ENCODE data around the gene PIGM. TPM values are rescaled to one million over a fixed set of nuclear protein-coding genes. Genes with fewer than 3 reads are reported as not detected.

PIGM gene
- total and polyA plus RNA-seq, 4 experiments from 2014 or later: 2.9 to 12.3 (median 7.6) TPM

DNA sequence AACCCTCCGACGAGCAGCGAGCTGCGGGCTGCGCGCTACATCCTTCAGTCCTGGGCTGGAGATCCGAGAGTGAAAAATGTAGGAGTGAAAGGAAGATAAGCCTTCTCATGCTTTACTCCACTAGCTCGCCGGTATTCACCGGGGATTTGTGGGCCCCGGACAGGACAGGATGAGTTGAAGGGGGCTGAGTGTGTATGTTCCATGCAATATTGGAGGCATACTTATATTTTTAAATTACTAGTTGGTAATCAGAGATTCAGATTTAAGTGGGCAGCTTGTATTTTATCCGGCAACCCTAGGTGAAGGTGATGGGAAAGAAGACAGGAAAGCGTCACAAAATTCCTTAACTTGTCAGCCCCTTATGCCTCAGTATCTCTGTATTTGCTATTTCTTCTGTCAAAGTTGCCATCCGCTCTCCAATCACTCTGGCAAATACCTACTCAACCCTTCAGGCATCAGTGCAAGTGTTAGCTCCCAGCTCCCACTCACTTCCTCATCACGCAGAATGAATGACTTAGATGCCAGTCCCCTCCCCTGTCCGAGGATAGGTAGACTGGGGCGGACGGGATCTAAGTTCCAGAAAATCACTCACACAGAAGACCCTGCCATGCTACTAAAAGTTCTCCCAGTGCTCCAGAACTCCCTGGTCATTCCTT, 503 bp upstream of the PIGM start:
- Histone ChIP-seq H3K4me3 (ENCODE audit: low read length in 2 of 2) (peak overlapping the region; percentile 71 to 79), H3K27ac (ENCODE audit: low read depth, low read length) (peak overlapping the region; percentile 57), H3K27me3 (ENCODE audit: insufficient read depth, low read length) (no peaks in the 10 kb centered on the region), H3K36me3 (ENCODE audit: insufficient read depth, low read length) (no peaks in the 10 kb centered on the region), H3K9me3 (ENCODE audit: control insufficient read depth in 1 of 2, low read length in 2 of 2) (no peaks in the 10 kb centered on the region), H3K4me1 (ENCODE audit: insufficient read depth, low read length) (peaks cover 32% of the 10 kb centered on the region)
- POLR2A ChIA-PET (ENCODE audit: partially characterized antibody): interaction anchor here (1.4 to 3.2 kb wide), 7 partner anchors 9 to 252 kb away, joined by 3 to 36 read pairs (median 5); partner anchors contain the start of genes DUSP23, IGSF8 and TAGLN2
- Mint-ChIP-seq H3K36me3 (peaks cover 0 to 10% of the 10 kb centered on the region in 2 donors), H3K27ac (peak overlapping the region; percentile 89 to 98 (median 97)), H3K4me3 (peak overlapping the region; percentile 94 to 99 (median 98)), H3K27me3 (no peaks in the 10 kb centered on the region), H3K9me3 (no peaks in the 10 kb centered on the region), H3K4me1 (peaks cover 24 to 39% (median 30%) of the 10 kb centered on the region in 4 donors)
- intact Hi-C loops (cut with micrococcal nuclease): loop anchor here (5.0 kb wide), 1 partner anchor 65 kb away; the partner anchor contains the start of gene IGSF8
- CTCF ChIA-PET (ENCODE audit: partially characterized antibody): interaction anchor here (0.9 to 5.3 kb wide), 6 partner anchors 14 to 252 kb away, joined by 3 to 38 read pairs (median 12); partner anchors contain the start of gene DUSP23
- peak in 1 of 5 donors; percentile 11 for DNase-seq

GRCh38 chr1:160030657-160031364, 979 bp downstream of the PIGM start:
- H3K4me1 ChIP-seq (ENCODE audit: insufficient read depth, low read length): peaks cover 32% of the 10 kb centered on the region
- Mint-ChIP-seq H3K27me3 (no peaks in the 10 kb centered on the region), H3K9me3 (no peaks in the 10 kb centered on the region), H3K4me3 (peak overlapping the region; percentile 94 to 99 (median 98)), H3K27ac (peak overlapping the region; percentile 89 to 98 (median 97)), H3K4me1 (peaks cover 27 to 44% (median 33%) of the 10 kb centered on the region in 4 donors), H3K36me3 (peaks cover 2 to 12% of the 10 kb centered on the region in 2 donors)
- DNase-seq: peak in 2 of 5 donors; percentile 8 to 47
- intact Hi-C loops (cut with micrococcal nuclease): loop anchor here (1.0 to 5.0 kb wide), 3 partner anchors 24 to 108 kb away; partner anchors contain the start of gene IGSF8
- no peaks in the 10 kb centered on the region for H3K36me3 ChIP-seq (ENCODE audit: insufficient read depth, low read length)
- no peaks in the 10 kb centered on the region for H3K9me3 ChIP-seq (ENCODE audit: control insufficient read depth in 1 of 2, low read length in 2 of 2)
- peak overlapping the region; percentile 57 for H3K27ac ChIP-seq (ENCODE audit: low read depth, low read length)
- ChIA-PET CTCF (ENCODE audit: partially characterized antibody) (interaction anchor here (0.6 to 5.3 kb wide), 12 partner anchors 15 to 820 kb away, joined by 3 to 38 read pairs (median 4); partner anchors contain the start of gene DUSP23), POLR2A (ENCODE audit: partially characterized antibody) (interaction anchor here (1.4 to 3.2 kb wide), 7 partner anchors 11 to 250 kb away, joined by 3 to 36 read pairs (median 5); partner anchors contain the start of genes DUSP23, IGSF8 and TAGLN2)
- no peaks in the 10 kb centered on the region for H3K27me3 ChIP-seq (ENCODE audit: insufficient read depth, low read length)
- H3K4me3 ChIP-seq (ENCODE audit: low read length in 2 of 2): peak overlapping the region; percentile 71 to 79

DNA sequence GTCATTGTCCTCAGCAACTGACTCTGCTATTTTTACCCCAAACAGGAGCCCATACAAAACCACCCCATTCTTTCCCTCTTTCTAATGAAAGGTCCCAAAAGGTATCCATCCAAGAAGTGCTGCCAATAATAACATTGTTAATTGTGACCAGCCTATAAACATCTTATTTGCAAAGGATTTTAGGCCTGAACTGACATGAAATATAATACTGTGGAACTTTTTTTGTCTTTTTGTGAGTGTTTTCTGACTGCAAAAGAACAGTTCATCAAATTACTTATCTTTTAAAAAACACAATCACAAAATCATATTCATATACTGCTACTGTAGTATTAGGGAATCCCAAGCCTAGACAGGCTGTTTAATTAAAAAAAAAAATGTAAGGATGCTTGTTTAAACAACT, 3.4 kb downstream of the PIGM start:
- Histone ChIP-seq H3K4me1 (ENCODE audit: insufficient read depth, low read length) (peaks cover 32% of the 10 kb centered on the region), H3K27me3 (ENCODE audit: insufficient read depth, low read length) (no peaks in the 10 kb centered on the region), H3K27ac (ENCODE audit: low read depth, low read length) (no peak overlapping the region), H3K9me3 (ENCODE audit: control insufficient read depth in 1 of 2, low read length in 2 of 2) (no peaks in the 10 kb centered on the region), H3K36me3 (ENCODE audit: insufficient read depth, low read length) (no peaks in the 10 kb centered on the region), H3K4me3 (ENCODE audit: low read length in 2 of 2) (no peak overlapping the region)
- intact Hi-C loops (cut with micrococcal nuclease): no loop called here
- ChIA-PET POLR2A (ENCODE audit: partially characterized antibody) (no interaction called here), CTCF (ENCODE audit: partially characterized antibody) (no interaction called here)
- Mint-ChIP-seq H3K36me3 (peaks cover 7 to 14% of the 10 kb centered on the region in 2 donors), H3K4me1 (peaks cover 27 to 46% (median 33%) of the 10 kb centered on the region in 4 donors), H3K27ac (peak overlapping the region in 1 of 7 donors; percentile 63), H3K27me3 (no peaks in the 10 kb centered on the region), H3K9me3 (no peaks in the 10 kb centered on the region), H3K4me3 (no peak overlapping the region)
- no peak for DNase-seq

- no peak overlapping the region for H3K27ac ChIP-seq (ENCODE audit: low read depth, low read length)
- Mint-ChIP-seq H3K4me1 (peaks cover 9 to 22% (median 11%) of the 10 kb centered on the region in 4 donors), H3K9me3 (no peaks in the 10 kb centered on the region), H3K4me3 (no peak overlapping the region), H3K27me3 (no peaks in the 10 kb centered on the region), H3K36me3 (peaks cover 6 to 7% of the 10 kb centered on the region in 2 donors), H3K27ac (peak overlapping the region in 1 of 7 donors; percentile 20)
- POLR2A ChIA-PET (ENCODE audit: partially characterized antibody): no interaction called here
- no peaks in the 10 kb centered on the region for H3K36me3 ChIP-seq (ENCODE audit: insufficient read depth, low read length)
- intact Hi-C loops (cut with micrococcal nuclease): no loop called here
- no peaks in the 10 kb centered on the region for H3K27me3 ChIP-seq (ENCODE audit: insufficient read depth, low read length)
- CTCF ChIA-PET (ENCODE audit: partially characterized antibody): interaction anchor here (1.2 to 1.5 kb wide), 2 partner anchors 20 to 21 kb away, joined by 3 to 5 read pairs; no protein-coding TSS in a partner anchor
- H3K9me3 ChIP-seq (ENCODE audit: control insufficient read depth in 1 of 2, low read length in 2 of 2): no peaks in the 10 kb centered on the region
- no peak overlapping the region for H3K4me3 ChIP-seq (ENCODE audit: low read length in 2 of 2)
- no peak for DNase-seq
- peaks cover 14% of the 10 kb centered on the region for H3K4me1 ChIP-seq (ENCODE audit: insufficient read depth, low read length)
These were observed 6.5 kb downstream of the PIGM start for GRCh38 chr1:160025314-160025713.

GRCh38 chr1:160024195-160024905, 7.4 kb downstream of the PIGM start:
- Histone ChIP-seq H3K9me3 (ENCODE audit: control insufficient read depth in 1 of 2, low read length in 2 of 2) (no peaks in the 10 kb centered on the region), H3K4me3 (ENCODE audit: low read length in 2 of 2) (no peak overlapping the region), H3K4me1 (ENCODE audit: insufficient read depth, low read length) (peaks cover 8% of the 10 kb centered on the region), H3K27me3 (ENCODE audit: insufficient read depth, low read length) (no peaks in the 10 kb centered on the region), H3K36me3 (ENCODE audit: insufficient read depth, low read length) (no peaks in the 10 kb centered on the region), H3K27ac (ENCODE audit: low read depth, low read length) (no peak overlapping the region)
- no peak for DNase-seq
- CTCF ChIA-PET (ENCODE audit: partially characterized antibody): interaction anchor here (1.2 to 1.5 kb wide), 3 partner anchors 17 to 22 kb away, joined by 3 to 7 read pairs (median 5); no protein-coding TSS in a partner anchor
- H3K27me3 Mint-ChIP-seq: no peaks in the 10 kb centered on the region
- intact Hi-C loops (cut with micrococcal nuclease): no loop called here
- H3K27ac Mint-ChIP-seq: peak overlapping the region in 2 of 7 donors; percentile 42 to 59
- no peaks in the 10 kb centered on the region for H3K9me3 Mint-ChIP-seq
- POLR2A ChIA-PET (ENCODE audit: partially characterized antibody): no interaction called here
- peaks cover 6 to 7% of the 10 kb centered on the region in 2 donors for H3K36me3 Mint-ChIP-seq
- H3K4me3 Mint-ChIP-seq: no peak overlapping the region
- H3K4me1 Mint-ChIP-seq: peaks cover 4 to 15% (median 9%) of the 10 kb centered on the region in 4 donors

GRCh38 chr1:160022330-160023310, 9.2 kb downstream of the PIGM start:
- no peak overlapping the region for H3K27ac Mint-ChIP-seq
- Histone ChIP-seq H3K4me1 (ENCODE audit: insufficient read depth, low read length) (no peaks in the 10 kb centered on the region), H3K27ac (ENCODE audit: low read depth, low read length) (no peak overlapping the region), H3K9me3 (ENCODE audit: control insufficient read depth in 1 of 2, low read length in 2 of 2) (no peaks in the 10 kb centered on the region), H3K27me3 (ENCODE audit: insufficient read depth, low read length) (no peaks in the 10 kb centered on the region), H3K36me3 (ENCODE audit: insufficient read depth, low read length) (no peaks in the 10 kb centered on the region), H3K4me3 (ENCODE audit: low read length in 2 of 2) (no peak overlapping the region)
- POLR2A ChIA-PET (ENCODE audit: partially characterized antibody): interaction anchor here (0.6 kb wide), 1 partner anchor 97 kb away, joined by 3 read pairs; the partner anchor contains the start of gene TAGLN2
- CTCF ChIA-PET (ENCODE audit: partially characterized antibody): interaction anchor here (0.8 to 1.7 kb wide), 2 partner anchors 17 to 23 kb away, joined by 4 to 11 read pairs; no protein-coding TSS in a partner anchor
- H3K27me3 Mint-ChIP-seq: no peaks in the 10 kb centered on the region
- no peak overlapping the region for H3K4me3 Mint-ChIP-seq
- peaks cover 6 to 7% of the 10 kb centered on the region in 2 donors for H3K36me3 Mint-ChIP-seq
- intact Hi-C loops (cut with micrococcal nuclease): no loop called here
- no peaks in the 10 kb centered on the region for H3K9me3 Mint-ChIP-seq
- H3K4me1 Mint-ChIP-seq: peaks cover 4 to 7% (median 4%) of the 10 kb centered on the region in 4 donors
- no peak for DNase-seq
